ENCODE results near the gene CNTNAP3B.
"Not testable (repeated sequence)": the region's sequence is repeated elsewhere in the genome, so short reads cannot be mapped to it uniquely, and the experiment has no call there.

DNA sequence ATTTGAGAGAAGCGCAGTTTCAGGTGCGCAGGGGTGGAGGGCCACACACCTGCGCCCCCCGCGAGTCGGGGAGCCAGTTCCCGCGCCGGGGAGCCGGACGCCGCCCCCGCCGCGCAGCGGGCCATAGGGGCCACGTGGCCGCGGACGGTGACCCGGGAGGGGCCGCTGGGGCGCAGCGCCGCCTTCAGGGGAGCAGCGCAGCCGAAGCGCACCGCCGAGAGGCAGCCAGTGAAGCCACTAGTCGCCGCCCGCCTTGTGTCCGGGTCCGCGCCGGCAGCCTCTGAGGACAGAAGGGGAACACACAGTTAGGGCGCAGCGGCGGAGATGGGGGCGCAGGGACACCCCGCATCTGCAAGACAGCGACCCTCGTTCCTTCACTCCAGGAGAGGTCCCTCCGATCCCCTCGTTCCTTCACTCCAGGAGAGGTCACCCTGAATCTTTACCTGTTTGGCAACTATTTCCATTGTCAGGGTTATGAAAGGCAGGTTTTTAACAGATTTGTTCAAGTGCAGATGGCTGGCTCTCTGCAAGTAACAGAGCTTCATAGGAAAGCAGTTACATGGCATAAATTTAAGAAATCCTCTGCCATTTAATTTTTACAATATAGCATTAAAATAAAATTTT lies 230.4 kb downstream of the CNTNAP3B start:
- not testable (repeated sequence) for TF ChIP-seq ZFP36 (IDR thresholded peaks at IDR 0.05; ENCODE audit: borderline replicate concordance, partially characterized antibody); EHMT2 (IDR thresholded peaks at IDR 0.05; ENCODE audit: low read depth); SMC3 (IDR thresholded peaks at IDR 0.05); SREBF2 (IDR thresholded peaks at IDR 0.05); EP300 (IDR thresholded peaks at IDR 0.05); CEBPB (IDR thresholded peaks at IDR 0.05); FOSB (CRISPR knock-in tag; IDR thresholded peaks at IDR 0.05)
- TF ChIP-seq, protein P1, sequence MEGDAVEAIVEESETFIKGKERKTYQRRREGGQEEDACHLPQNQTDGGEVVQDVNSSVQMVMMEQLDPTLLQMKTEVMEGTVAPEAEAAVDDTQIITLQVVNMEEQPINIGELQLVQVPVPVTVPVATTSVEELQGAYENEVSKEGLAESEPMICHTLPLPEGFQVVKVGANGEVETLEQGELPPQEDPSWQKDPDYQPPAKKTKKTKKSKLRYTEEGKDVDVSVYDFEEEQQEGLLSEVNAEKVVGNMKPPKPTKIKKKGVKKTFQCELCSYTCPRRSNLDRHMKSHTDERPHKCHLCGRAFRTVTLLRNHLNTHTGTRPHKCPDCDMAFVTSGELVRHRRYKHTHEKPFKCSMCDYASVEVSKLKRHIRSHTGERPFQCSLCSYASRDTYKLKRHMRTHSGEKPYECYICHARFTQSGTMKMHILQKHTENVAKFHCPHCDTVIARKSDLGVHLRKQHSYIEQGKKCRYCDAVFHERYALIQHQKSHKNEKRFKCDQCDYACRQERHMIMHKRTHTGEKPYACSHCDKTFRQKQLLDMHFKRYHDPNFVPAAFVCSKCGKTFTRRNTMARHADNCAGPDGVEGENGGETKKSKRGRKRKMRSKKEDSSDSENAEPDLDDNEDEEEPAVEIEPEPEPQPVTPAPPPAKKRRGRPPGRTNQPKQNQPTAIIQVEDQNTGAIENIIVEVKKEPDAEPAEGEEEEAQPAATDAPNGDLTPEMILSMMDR (IDR thresholded peaks at IDR 0.05), result not testable (repeated sequence)
- TF ChIP-seq, protein P2, sequence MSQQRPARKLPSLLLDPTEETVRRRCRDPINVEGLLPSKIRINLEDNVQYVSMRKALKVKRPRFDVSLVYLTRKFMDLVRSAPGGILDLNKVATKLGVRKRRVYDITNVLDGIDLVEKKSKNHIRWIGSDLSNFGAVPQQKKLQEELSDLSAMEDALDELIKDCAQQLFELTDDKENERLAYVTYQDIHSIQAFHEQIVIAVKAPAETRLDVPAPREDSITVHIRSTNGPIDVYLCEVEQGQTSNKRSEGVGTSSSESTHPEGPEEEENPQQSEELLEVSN (IDR thresholded peaks at IDR 0.05; ENCODE audit: borderline replicate concordance, low read depth), result not testable (repeated sequence)

All from A549 (cell line).